ENCODE results near the gene IL17RE.
A peak's percentile ranks its signal among the peaks of the same experiment; 100 is the strongest.
"Not testable (repeated sequence)": the region's sequence is repeated elsewhere in the genome, so short reads cannot be mapped to it uniquely, and the experiment has no call there.

The IL17RE gene, protein sequence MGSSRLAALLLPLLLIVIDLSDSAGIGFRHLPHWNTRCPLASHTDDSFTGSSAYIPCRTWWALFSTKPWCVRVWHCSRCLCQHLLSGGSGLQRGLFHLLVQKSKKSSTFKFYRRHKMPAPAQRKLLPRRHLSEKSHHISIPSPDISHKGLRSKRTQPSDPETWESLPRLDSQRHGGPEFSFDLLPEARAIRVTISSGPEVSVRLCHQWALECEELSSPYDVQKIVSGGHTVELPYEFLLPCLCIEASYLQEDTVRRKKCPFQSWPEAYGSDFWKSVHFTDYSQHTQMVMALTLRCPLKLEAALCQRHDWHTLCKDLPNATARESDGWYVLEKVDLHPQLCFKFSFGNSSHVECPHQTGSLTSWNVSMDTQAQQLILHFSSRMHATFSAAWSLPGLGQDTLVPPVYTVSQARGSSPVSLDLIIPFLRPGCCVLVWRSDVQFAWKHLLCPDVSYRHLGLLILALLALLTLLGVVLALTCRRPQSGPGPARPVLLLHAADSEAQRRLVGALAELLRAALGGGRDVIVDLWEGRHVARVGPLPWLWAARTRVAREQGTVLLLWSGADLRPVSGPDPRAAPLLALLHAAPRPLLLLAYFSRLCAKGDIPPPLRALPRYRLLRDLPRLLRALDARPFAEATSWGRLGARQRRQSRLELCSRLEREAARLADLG

DNA sequence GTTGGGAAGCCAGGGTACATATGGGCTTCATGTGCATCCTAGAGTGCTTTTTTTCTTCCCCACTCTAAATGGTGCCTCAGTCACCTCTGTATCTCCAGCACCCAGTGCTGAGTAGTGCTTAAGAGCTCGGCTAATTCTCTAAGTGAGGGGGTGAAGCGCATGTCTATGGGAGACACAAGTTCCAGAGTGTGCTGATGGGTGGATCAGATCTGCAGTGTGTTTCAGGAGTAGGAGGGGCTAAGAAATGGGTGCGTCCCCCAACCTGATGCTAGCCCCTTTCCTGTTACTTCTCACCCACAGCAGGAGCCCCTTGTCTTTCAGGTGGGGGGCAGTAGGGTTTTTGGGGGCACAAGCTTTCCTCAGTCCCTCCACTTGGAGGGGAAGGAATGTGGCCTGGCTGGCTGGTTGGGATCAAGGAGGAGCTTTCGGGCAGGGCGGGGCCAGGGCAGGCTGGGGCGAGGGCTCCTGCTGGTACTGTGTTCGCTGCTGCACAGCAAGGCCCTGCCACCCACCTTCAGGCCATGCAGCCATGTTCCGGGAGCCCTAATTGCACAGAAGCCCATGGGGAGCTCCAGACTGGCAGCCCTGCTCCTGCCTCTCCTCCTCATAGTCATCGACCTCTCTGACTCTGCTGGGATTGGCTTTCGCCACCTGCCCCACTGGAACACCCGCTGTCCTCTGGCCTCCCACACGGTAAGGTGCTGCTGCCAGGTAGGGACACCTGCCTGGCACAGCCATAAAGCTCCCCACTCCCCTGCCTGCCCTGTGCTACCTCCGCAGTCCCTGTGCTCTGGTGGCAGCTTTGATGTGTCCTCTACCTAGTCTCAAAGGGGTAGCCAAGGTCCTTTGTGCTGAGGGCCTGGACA lies at the start of gene IL17RE:
Gene IL17RE (plus strand): TSS at position 477 of the 866 bp plus-strand sequence. CDS start 85 bp downstream, at position 562.
- peak within 1 kb of the TSS; percentile 32 for H3K4me3 ChIP-seq (ENCODE audit: low read depth, low read length)

DNA sequence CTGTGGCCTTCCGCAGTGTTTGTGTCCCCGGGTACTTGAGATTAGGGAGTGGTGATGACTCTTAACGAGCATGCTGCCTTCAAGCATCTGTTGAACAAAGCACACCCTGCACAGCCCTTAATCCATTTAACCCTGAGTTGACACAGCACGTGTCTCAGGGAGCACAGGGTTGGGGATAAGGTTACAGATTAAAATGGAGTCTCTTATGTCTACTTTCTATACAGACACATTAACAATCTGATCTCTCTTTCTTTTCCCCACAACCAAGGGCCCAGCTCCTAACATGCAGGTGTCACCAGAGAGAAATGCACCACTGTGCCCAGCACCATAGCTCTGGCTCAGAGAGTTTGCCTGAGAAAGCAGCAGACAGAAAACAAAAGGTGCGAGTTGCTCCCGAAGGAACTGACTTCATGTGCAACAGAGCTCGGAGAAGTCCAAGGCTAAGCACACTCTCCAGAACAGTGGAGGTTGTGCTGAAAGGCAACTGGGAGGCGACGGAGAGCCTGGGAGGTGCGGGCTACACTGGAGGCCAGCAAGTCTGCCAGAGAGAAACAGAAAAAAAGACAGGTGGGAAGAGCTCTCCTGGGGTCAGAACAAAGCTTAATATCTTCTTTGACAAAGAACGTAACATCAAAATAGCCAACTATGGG lies 48.2 kb upstream of the IL17RE start:
- not testable (repeated sequence) for H3K4me3 ChIP-seq (ENCODE audit: low read depth, low read length); DNase-seq (ENCODE audit: low read depth)

More for the DNA sequence above, at the start of gene IL17RE:
- DNase-seq (ENCODE audit: low read depth), result no peak

DNA sequence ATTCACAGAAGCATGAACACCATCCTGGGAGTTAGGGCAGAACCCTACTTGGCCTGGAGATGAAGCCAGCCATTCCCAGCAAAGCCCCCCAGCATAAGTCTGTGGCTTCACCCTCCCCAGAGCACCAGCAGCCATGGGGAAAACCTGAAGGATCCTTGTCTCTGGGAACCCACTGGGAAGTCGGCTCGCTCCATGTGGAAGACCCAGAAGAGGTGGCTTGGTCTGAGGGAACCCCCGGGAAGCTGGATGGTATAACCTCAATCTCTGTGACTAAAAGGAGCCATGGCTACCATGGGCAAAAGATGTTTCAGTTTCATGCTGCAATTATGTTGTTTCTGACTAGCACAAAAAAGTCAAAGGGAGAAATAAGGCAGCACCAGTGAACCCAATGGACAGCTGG lies 47.1 kb upstream of the IL17RE start:
- no peak for DNase-seq (ENCODE audit: low read depth)
- no peak overlapping the region for H3K4me3 ChIP-seq (ENCODE audit: low read depth, low read length)

DNA sequence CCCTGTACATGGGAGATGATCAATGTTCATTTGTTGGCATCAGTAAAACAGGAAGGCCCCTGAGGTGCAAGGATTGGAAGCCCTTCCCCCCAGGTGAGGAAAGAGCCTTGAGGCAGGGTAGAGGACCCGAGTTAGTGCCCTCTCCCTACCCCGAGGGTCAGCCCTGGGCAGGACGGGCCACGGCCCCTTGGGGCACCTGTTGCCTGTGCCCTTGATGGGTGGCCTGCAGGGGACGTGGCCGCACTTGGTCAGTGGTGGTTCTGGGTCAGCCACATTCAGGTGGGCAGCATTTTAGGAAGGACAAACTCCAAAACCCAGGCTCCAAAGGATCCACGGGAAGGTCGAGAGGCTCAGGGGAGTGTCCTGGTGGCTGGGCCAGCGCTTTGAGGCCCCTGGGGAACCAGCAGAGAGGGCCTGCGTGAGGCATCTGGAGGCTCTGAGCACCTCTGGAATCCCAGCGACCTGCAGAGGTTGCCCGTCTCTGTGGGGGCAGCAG lies 43.1 kb upstream of the IL17RE start:
- no peak for DNase-seq (ENCODE audit: low read depth)
- no peak overlapping the region for H3K4me3 ChIP-seq (ENCODE audit: low read depth, low read length)

DNA sequence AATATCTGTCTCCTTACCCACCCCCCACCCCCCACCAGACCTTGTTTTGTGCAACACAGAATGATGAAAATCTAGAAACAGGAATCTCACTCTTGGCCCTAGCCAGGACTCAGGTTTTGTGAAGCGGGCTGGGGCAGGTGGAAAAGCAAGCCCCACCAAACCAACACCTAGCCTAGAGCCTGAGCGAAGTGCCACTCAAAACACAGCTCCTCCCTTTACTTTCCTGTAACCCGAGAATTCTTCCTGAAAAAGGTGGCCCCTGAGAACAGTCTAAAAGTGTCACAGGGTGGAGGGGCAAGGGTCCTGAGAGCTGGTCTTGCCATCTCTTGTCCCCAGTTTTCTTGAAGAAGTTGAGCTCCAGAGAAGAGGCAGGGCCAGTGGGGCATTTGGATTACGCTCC lies 41.4 kb upstream of the IL17RE start:
- DNase-seq (ENCODE audit: low read depth), result no peak
- H3K4me3 ChIP-seq (ENCODE audit: low read depth, low read length), result no peak overlapping the region

DNA sequence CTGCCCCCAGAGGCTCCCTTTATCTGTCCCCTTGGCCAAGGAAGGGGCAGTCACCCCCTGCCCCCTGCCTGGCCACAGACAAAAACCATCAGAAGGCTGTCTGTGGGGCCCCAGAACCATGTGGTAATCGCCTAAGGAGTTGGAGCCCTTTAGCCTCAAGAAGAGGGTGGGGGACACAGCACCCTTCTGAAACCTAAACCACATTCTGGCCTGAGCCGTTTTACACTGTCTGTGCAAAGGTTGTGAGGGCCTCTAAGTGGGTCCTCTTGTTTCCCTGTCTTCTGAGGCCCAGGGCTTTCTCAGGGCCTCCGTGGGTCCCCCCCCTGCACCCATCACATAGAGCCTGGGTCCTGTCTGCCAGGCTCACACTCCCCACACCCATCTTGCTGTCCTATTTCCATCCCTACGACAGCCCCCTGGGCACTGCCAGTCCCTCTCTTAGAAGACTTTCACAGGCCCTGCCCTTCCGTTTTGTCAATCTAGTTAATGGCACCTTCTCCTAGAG lies 41.0 kb upstream of the IL17RE start:
- no peak overlapping the region for H3K4me3 ChIP-seq (ENCODE audit: low read depth, low read length)
- no peak for DNase-seq (ENCODE audit: low read depth)

DNA sequence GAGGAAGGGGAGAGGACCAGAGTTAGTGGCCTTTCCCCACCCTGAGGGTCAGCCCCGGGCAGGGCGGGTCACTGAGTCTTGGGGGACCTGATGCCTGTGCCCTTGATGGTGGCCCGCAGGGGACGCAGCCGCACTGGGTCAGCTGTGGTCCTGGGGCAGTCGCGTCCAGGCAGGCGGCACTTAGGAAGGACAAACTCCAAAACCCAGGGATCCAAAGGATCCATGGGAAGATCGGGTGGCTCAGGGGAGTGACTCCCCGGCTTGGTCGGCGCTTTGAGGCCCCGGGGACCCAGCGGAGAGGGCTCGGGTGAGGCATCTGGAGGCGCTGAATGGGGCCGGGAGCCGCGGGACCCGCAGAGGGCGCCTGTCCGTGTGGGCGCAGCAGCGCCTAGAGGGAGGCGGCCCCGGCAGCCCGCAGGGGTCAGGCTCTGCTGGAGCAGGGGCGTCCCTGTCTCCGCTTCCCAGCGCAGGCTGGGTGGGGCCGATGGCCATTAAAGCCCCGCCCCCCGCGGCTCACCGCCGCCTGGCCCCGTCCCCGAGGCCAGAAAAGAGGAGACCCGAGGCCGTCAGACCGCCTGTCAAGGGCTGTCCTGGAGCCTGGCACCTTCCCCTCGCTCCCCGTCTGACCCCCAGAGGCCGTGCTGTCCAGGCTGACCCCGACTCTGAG lies 40.1 kb upstream of the IL17RE start:
- no peak overlapping the region for H3K4me3 ChIP-seq (ENCODE audit: low read depth, low read length)
- DNase-seq (ENCODE audit: low read depth), result no peak

DNA sequence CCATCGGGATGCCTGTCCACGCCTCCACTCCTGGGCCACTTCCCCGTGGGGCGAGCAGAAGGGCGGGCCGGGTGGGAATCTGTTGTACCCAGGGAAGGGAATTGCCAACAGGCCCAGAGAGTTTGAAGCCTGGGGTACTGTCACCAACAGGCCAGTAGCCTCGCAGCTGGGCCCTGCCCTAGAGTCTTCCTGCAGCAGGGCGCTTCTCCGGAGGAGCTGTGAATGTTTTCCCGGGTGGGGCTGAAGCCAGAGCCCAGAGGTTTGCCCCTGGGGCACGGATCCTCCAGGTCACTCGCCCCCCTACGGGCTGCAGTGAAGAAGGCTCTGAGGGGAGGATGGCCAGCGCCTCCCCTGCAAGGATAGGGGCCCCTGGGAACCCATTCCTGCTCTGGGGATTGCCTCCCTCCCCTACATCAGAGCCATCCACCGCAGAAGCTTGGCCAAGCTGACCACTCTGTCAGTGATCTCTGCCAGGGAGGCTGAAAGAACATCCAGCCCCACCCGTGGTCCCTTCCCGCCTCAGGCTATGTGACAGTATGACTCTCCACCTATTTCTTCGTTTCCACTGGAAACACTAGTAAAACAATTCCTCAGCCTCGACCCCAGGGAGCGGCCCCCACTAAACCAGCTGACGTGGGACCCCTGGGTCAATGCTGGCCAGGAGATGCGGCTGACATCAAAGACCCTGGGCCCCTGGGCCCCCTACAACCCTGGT lies 39.4 kb upstream of the IL17RE start:
- no peak overlapping the region for H3K4me3 ChIP-seq (ENCODE audit: low read depth, low read length)
- DNase-seq (ENCODE audit: low read depth), result no peak

DNA sequence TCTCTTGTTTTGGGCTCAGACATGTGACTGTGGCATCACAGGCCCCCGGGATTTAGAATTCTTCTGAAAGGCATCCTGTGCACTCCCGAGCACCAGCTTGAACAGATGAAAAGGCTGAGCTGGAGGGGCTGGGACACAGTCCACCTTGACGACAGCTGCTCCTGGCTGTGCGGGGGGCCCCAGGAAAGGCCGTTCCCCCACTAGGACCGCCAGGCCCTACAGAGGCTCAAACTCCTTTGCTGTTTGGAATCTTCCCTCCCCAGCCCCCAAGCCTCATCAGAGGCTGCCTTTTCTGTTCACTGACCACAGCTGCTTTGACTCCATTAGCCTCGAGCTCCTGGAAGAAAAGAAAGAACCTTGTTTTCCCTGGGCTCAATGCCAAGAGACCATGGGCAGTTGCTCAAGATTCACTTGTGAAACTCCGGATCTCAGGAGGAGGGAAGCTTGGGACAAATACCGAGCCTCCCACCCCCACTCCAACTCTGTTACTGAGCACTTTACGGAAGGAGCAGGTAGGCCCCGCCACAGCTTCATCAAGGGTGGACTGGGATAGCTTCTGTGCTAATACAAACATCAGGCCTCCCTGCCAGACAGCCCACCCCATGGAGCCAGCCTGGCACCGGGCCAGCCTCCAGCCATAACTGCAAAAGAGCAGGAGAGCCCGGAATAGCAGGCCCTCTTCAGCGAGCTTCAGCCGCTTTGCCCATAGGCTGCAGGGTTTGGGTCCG lies 38.3 kb upstream of the IL17RE start:
- no peak overlapping the region for H3K4me3 ChIP-seq (ENCODE audit: low read depth, low read length)
- DNase-seq (ENCODE audit: low read depth), result peak; percentile 85

DNA sequence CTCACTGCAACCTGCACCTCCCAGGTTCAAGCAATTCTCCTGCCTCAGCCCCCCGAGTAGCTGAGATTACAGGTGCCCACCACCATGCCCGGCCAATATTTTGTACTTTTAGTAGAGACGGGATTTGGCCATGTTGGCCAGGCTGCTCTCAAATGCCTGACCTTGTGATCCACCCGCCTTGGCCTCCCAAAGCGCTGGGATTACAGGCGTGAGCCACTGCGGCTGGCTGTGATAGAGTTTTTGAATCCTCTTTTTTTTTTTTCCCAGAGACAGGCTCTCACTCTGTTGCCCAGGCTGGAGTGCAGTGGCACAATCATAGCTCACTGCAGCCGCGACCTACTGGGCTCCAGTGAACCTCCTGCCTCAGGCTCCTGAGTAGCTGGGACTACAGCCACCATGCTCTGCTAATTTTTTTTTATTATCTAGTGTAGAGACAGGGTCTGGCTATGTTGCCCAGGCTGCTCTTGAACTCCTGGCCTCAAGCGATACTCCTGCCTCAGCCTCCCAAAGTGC lies 37.5 kb upstream of the IL17RE start:
- DNase-seq (ENCODE audit: low read depth); H3K4me3 ChIP-seq (ENCODE audit: low read depth, low read length): not testable (repeated sequence)

DNA sequence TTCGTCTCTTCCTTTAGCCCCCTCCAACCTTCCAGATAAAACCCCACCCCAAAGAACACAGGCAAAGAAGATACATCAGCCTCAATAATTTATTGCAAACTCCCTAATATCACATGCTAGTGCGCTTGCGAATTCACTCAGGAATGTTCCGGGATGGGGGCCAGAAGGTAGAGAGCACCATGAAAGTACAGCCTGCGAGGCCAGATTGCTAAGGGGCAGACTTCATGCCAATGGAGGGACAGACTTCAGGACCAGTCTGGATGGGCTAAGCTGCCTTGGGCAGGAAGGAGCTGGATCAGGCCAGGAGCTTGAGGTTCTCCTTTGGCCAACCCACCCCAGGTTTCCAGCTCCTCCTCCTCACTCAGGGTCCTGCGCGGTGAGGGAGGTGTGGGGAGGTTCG lies 36.0 kb upstream of the IL17RE start:
- no peak for DNase-seq (ENCODE audit: low read depth)
- no peak overlapping the region for H3K4me3 ChIP-seq (ENCODE audit: low read depth, low read length)

DNA sequence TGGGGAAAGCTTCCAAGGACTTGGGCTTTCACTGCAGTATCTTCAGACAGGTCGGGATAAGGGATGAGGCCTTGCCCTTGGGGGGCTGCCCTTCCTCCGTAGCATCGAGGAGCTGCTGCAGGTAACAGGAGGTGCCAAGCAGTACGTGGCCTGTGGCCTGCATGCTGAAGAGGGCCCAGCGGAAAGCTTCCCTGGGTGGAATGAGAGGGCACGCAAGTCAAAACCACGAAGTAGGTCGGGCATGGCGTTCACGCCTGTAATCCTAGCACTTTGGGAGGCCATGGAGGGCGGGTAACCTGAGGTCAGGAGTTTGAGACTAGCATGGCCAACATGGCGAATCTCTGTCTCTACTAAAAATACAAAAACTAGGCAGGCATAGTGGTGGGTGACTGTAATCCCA lies 35.5 kb upstream of the IL17RE start:
- no peak for DNase-seq (ENCODE audit: low read depth)
- no peak overlapping the region for H3K4me3 ChIP-seq (ENCODE audit: low read depth, low read length)

DNA sequence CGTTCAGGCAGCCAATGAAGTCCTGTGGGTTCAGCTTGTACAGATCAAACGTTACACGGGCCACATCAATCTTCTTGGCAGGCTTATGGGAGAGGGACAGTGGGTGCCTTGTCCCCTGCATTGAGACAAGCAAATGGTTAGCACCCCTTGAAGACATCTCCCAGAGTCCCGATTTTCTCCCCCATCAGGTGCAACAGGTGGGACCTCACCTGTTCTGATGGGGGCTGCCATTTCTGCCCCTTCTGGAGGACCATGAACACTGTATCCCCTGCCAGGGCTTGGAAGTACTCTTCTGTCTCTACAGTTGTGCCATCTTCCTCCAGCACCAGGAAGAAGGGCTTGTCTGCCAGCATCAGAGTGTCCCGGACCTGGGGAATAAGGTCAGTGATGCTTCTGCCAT lies 32.7 kb upstream of the IL17RE start:
- DNase-seq (ENCODE audit: low read depth), result no peak
- H3K4me3 ChIP-seq (ENCODE audit: low read depth, low read length), result no peak overlapping the region

DNA sequence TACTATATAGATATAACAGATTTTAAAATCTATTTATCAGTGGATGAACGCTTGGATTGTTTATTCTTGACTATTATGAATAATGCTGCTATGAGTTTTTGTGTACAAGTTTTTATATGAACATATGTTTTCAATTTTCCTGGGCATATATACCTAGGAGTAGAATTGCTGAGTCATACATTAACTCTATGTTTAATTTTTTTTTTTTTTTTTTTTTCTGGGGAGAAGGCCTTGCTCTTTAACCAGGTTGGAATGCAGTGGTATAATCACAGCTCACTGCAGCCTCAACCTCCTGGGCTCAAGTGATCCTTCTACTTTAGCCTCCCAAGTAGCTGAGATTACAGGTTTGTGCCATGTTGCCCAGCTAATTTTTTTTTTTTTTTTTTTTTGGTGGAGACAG lies 31.7 kb upstream of the IL17RE start:
- no peak for DNase-seq (ENCODE audit: low read depth)
- no peak overlapping the region for H3K4me3 ChIP-seq (ENCODE audit: low read depth, low read length)

DNA sequence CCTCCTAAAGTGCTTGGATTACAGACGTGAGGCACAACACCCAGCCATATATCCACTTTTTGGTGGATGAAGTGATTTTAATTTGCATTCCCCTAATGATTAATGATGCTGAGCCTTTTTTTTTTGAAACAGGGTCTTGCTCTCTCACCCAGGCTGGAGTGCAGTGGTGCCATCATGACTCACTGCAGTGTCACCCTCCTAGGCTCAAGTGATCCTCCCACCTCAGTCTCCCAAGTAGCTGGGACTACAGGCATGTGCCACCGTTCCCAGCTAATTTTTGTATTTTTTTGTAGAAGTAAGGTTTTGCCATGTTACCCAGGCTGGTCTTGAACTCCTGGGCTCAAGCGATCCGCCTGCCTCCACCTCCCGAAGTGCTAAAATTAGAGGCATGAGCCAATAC lies 30.6 kb upstream of the IL17RE start:
- H3K4me3 ChIP-seq (ENCODE audit: low read depth, low read length); DNase-seq (ENCODE audit: low read depth): not testable (repeated sequence)

DNA sequence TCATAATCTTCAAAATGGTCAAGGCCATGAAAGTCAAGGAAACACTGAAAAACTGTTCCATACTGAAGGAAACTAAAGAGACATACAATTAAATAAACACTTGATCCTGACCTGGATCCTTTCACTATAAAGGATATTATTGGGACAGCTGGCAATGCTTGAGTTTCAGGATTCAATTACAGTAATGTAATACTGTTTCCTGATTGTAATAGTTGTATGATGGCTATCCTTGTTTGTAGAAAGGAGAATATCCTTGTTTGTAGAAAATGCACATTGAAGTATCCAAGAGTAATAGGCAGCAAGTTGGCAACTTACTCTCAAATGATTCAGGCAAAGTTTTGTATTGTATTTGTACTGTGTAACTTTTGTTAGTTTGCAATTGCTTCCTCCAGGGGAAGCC lies 27.2 kb upstream of the IL17RE start:
- no peak overlapping the region for H3K4me3 ChIP-seq (ENCODE audit: low read depth, low read length)
- DNase-seq (ENCODE audit: low read depth), result no peak

DNA sequence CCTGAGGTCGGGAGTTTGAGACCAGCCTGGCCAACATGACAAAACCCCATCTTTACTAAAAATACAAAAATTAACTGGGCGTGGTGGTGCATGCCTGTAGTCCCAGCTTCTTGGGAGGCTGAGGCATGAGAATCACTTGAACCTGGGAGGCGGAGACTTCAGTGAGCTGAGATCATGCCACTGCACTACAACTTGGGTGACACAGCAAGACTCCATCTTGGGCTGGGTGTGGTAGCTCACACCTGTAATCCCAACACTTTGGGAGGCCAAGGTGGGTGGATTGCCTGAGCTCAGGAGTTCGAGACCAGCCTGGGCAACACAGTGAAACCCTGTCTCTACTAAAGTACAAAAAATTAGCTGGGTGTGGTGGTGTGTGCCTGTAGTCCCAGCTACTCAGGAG lies 26.4 kb upstream of the IL17RE start:
- H3K4me3 ChIP-seq (ENCODE audit: low read depth, low read length); DNase-seq (ENCODE audit: low read depth): not testable (repeated sequence)

Measured in skeletal muscle cell (primary cell).